Mucosa of descending colon (tissue), 3 donors: ENCODE data around the gene ALDH3A1. TPM values are rescaled to one million over a fixed set of nuclear protein-coding genes. Genes with fewer than 3 reads are reported as not detected.

Source experiments
- ATAC-seq: fragments of 200-7000 bp; cut with Tn5 transposase; one replicate; pipeline ENCODE4 v1.9.1; 2020; ENCODE audit warnings: mild to moderate bottlenecking, moderate library complexity
- DNase-seq, 3 donors: peaks; one replicate each; pipeline ENCODE4 v3.0.0-alpha.2; 2020
- H3K36me3 ChIP-seq: fragments of 200-600 bp; one replicate; pipeline ENCODE4 v1.8.0; 2021; ENCODE audit warnings: low read depth, mild to moderate bottlenecking
- H3K4me1 ChIP-seq: fragments of 200-600 bp; one replicate; pipeline ENCODE4 v1.8.0; 2021; ENCODE audit warnings: low read depth, mild to moderate bottlenecking
- H3K4me3 ChIP-seq: fragments of 200-600 bp; one replicate; pipeline ENCODE4 v1.8.0; 2021; ENCODE audit warnings: mild to moderate bottlenecking
- H3K9me3 ChIP-seq: fragments of 200-600 bp; one replicate; pipeline ENCODE4 v1.8.0; 2021; ENCODE audit warnings: mild to moderate bottlenecking
- intact Hi-C, 2 donors: fragments of 100-400 bp; cut with DNase I in 1 of 2; cut with micrococcal nuclease in 1 of 2; formaldehyde crosslinking; loops; one replicate each; pipeline versions ENCODE4 v1.11.0 to v1.11.1; 2022; cut with DNase I, micrococcal nuclease
- long read RNA-seq, 2 donors: library from polyadenylated mRNA; unstranded; transcript quantifications; one replicate each; pipeline ENCODE4 v2.0.0, GENCODE V29; 2019 to 2021
- total RNA-seq, 3 donors: library from RNA; stranded (reverse); fragmentation: NEBNext Ultra II Directional in 2 of 3; extraction: Animal tissue kit (Norgen Biotek cat#: 25700) in 2 of 3; gene quantifications; one replicate each; pipeline versions ENCODE4 v1.2.1 to v1.2.4, GENCODE V29; 2021 to 2023
- TF ChIP-seq, protein P1 (sequence below): fragments of 200-600 bp; IDR thresholded peaks from one replicate; pipeline ENCODE4 v1.8.0; 2022; ENCODE audit warnings: antibody characterized with exemption, mild to moderate bottlenecking
- donor health status: DM: no; HTN: no; CAD: no; lungs with moderate emphysema.
- donor health status: DM: no; HTN: no; CAD: no.
- donor health status: DM: no; HTN: yes; CAD: no.

Gene ALDH3A1
- 1 to 10 TPM in 2 of 3 donors, under 1 TPM in 1; 0.60 to 5.9 (median 3.1) TPM for total RNA-seq
- long read RNA-seq, donor 1, partial matches to known transcripts: 0 of 1 reads
- long read RNA-seq, donor 1, other reads (novel, unspliced or antisense): 0 of 1 reads
- long read RNA-seq, donor 2, partial matches to known transcripts: 0 of 3 reads
- long read RNA-seq, donor 2, other reads (novel, unspliced or antisense): 1 of 3 reads

DNA sequence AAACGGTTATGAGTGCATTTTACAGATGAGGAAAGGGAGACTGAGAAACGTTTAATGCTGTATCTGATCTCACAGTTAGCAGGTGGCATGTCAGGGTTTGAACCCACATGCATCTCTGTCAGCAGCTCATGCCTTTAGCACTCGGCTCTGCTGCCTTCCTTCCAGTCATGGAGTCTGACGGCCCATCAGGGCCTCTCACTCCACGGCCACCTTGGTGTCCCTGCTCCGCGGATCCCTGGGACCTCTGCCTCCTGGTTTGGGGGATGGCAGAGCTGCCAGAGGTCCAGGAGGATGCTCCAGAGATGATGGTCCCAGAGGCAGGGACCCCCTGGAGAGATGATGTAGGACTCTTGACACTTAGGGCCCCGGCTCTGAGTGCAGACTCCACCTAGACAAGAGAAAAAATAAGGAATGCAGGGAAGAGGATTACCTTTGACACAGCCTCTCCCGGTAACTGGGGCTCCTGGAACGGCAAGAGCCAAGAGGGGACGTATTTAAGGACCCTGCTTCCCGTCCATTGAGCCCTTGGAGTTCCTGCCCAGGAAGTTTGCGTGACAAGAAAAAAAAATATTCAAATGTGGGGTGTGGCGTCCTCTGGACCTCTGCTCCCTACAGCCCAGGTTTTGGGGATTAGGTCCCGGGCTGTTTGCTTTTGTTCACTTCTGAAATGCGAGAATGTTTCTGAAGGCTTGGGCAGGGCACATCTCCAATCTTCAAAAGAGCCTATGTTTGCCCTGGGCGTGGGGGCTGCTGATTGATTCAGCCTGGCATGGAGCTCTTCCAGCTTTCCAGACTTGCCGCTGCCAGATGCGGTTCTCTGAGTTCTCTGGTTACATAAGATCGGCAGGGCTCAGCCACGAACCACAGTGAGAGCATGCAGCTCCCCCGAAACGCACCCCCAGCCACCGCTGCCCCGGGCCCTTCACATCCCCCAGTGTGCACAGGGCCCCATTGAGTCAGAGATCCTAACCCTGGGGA is at the start of gene ALDH3A1:
ALDH3A1 (minus strand) TSS at position 470 of the 978 bp plus-strand sequence. CDS start 3,169 bp downstream, outside the sequence.
- Histone ChIP-seq H3K4me1 (peaks cover 24% of the 10 kb centered on the region), H3K4me3 (no peak within 1 kb of the TSS), H3K36me3 (no peaks in the 10 kb centered on the region), H3K9me3 (no peaks in the 10 kb centered on the region)
- peak; percentile 16 for ATAC-seq
- DNase-seq: peak in 1 of 3 donors; percentile 60
- intact Hi-C loops: no loop called here
- TF ChIP-seq, protein P1, sequence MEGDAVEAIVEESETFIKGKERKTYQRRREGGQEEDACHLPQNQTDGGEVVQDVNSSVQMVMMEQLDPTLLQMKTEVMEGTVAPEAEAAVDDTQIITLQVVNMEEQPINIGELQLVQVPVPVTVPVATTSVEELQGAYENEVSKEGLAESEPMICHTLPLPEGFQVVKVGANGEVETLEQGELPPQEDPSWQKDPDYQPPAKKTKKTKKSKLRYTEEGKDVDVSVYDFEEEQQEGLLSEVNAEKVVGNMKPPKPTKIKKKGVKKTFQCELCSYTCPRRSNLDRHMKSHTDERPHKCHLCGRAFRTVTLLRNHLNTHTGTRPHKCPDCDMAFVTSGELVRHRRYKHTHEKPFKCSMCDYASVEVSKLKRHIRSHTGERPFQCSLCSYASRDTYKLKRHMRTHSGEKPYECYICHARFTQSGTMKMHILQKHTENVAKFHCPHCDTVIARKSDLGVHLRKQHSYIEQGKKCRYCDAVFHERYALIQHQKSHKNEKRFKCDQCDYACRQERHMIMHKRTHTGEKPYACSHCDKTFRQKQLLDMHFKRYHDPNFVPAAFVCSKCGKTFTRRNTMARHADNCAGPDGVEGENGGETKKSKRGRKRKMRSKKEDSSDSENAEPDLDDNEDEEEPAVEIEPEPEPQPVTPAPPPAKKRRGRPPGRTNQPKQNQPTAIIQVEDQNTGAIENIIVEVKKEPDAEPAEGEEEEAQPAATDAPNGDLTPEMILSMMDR: no peak

DNA sequence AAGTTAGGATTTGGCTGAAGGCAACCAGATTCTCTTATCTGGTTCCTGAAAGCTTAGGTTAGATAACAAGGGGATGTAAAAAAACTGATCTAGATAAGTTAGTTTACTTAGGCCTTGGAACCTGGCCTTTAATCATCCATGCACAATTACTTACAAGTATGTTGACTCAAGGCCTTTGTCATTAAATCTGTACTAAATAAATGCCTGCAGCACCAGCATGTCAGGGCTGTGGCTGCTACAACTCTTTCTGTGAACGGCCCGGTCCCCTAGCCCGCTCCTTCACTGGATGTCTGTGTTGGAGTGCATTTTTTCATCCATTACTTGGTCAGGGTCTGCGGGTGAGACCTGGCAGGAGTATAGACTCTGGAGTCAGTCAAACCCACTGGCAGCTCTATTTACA is 48.4 kb upstream of the ALDH3A1 start:
- ATAC-seq: no peak
- Histone ChIP-seq H3K9me3 (peaks cover 18% of the 10 kb centered on the region), H3K4me3 (no peak overlapping the region), H3K4me1 (no peaks in the 10 kb centered on the region), H3K36me3 (no peaks in the 10 kb centered on the region)
- TF ChIP-seq, protein P1: no peak
- intact Hi-C loops: no loop called here
- no peak for DNase-seq

DNA sequence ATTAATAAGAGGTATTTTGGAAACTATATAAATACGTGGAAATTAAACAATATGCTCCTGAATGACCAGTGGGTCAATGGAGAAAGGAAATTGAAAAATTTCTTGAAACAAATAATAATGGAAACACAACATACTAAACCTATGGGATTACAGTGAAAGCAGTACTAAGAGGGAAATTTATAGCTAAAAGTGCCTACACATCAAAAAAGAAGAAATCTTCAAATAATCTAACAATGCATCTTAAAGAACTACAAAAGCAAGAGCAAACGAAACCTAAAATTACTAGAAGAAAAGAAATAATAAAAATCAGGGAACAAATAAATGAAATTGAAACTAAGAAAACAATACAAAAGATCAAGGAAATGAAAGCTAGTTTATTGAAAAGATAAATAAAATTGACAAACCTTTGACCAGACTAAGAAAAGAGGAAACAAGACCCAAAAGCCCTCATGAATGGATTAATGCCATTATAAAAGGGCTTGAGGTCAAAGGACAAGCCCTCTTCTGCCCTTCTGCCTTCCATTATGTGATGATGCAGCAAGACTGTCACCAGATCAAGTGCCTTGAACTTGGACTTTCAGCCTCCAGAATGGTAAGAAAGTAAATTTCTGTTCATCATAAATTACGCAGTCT is 43.9 kb upstream of the ALDH3A1 start:
- H3K4me3 ChIP-seq: no peak overlapping the region
- no peak for ATAC-seq
- no peak for DNase-seq
- no peaks in the 10 kb centered on the region for H3K36me3 ChIP-seq
- TF ChIP-seq, protein P1: no peak
- intact Hi-C loops: no loop called here
- peaks cover 13% of the 10 kb centered on the region for H3K9me3 ChIP-seq
- H3K4me1 ChIP-seq: no peaks in the 10 kb centered on the region

DNA sequence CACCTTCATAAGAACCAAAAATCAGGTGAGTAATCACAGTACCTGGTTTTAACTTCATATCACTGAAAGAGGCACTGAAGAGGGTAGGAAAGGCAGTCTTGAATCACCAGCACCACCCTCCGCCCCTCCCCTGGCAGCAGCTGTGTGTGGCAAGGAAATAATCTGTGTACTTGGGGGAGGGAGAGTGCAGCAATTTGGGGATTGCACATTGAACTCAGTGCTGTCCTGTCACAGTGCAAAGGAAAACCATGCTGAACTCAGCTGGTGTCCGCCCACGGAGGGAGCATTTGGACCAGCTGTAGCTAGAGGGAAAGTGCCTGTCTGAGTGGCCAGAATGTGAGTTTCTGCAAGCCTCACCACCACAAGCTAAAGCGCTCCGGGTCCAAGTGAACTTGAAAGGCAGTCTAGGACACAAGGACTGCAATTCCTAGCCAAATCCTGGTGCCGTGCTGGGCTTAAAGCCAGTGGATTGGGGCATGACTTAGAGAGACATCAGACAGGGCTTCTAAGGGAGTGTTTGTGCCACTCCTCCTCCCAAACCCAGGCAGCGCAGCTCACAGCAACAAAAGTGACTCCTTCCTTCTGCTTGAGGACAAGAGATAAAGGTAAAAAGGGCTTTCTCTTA is 39.7 kb upstream of the ALDH3A1 start:
- ATAC-seq (peak; percentile 54), DNase-seq (no peak)
- TF ChIP-seq, protein P1: no peak
- H3K9me3 ChIP-seq: no peaks in the 10 kb centered on the region
- no peaks in the 10 kb centered on the region for H3K4me1 ChIP-seq
- no peak overlapping the region for H3K4me3 ChIP-seq
- no peaks in the 10 kb centered on the region for H3K36me3 ChIP-seq
- intact Hi-C loops: no loop called here

DNA sequence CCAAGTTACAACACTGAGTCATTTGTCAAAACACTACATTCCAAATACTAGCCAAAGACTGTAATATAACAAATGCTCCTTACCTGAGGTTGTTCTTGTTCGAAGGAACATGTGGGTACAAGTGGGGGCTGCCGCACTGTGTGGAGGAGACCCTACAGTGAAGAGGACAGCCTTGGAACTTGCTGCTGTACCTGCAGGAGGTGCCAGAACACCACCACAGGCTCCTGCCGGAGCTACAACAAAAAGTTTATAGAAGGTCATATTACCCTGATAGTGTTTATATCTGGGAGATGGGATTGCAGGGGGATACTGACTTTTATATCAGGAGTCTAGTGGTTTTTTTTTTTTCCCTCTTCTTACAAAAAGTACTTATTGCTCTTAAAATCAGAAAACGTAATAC is 37.8 kb upstream of the ALDH3A1 start:
- Histone ChIP-seq H3K4me3 (no peak overlapping the region), H3K36me3 (no peaks in the 10 kb centered on the region), H3K9me3 (no peaks in the 10 kb centered on the region), H3K4me1 (no peaks in the 10 kb centered on the region)
- intact Hi-C loops: no loop called here
- TF ChIP-seq, protein P1: no peak
- DNase-seq (no peak), ATAC-seq (no peak)
